HUES48 (cell line): ENCODE data around the gene B3GALT5.

Source experiments
- H3K27ac ChIP-seq: one replicate; pipeline ENCODE4 v1.7.0; 2013; ENCODE audit warnings: low read depth, low read length, inconsistent platforms
- H3K27me3 ChIP-seq: 2 replicates; pipeline ENCODE4 v1.6.1; 2013; ENCODE audit warnings: mild to moderate bottlenecking, low read length; ENCODE audit not compliant: control insufficient read depth, insufficient read depth
- H3K36me3 ChIP-seq: 2 replicates; pipeline ENCODE4 v1.6.1; 2013; ENCODE audit warnings: low read length; ENCODE audit not compliant: control insufficient read depth, insufficient read depth
- H3K4me1 ChIP-seq: 2 replicates; pipeline ENCODE4 v1.6.1; 2013; ENCODE audit warnings: mild to moderate bottlenecking, low read length; ENCODE audit not compliant: control insufficient read depth, insufficient read depth
- H3K4me3 ChIP-seq: 2 replicates; pipeline ENCODE4 v1.5.1; 2013; ENCODE audit warnings: mild to moderate bottlenecking, low read depth, low read length
- H3K9ac ChIP-seq: 2 replicates; pipeline ENCODE4 v1.6.1; 2013; ENCODE audit warnings: mild to moderate bottlenecking, low read depth, low read length, moderate library complexity
- H3K9me3 ChIP-seq: 2 replicates; pipeline ENCODE4 v1.6.1; 2013; ENCODE audit warnings: low read length; ENCODE audit not compliant: control insufficient read depth, insufficient read depth

Gene B3GALT5

GRCh38 chr21:39658066-39658465 lies 45.3 kb downstream of the B3GALT5 start:
- H3K4me1 ChIP-seq: peaks cover 4% of the 10 kb centered on the region; the same call in 1 of the 2 replicates
- H3K36me3 ChIP-seq: peaks cover 33% of the 10 kb centered on the region
- no peaks in the 10 kb centered on the region for H3K9me3 ChIP-seq
- H3K4me3 ChIP-seq: no peak overlapping the region
- no peak overlapping the region for H3K9ac ChIP-seq
- H3K27ac ChIP-seq: no peak overlapping the region
- H3K27me3 ChIP-seq: no peaks in the 10 kb centered on the region

GRCh38 chr21:39659070-39659815 lies 46.5 kb downstream of the B3GALT5 start:
- Histone ChIP-seq H3K4me1 (peaks cover 4% of the 10 kb centered on the region; the same call in 1 of the 2 replicates), H3K9ac (no peak overlapping the region), H3K9me3 (no peaks in the 10 kb centered on the region), H3K27me3 (no peaks in the 10 kb centered on the region), H3K4me3 (no peak overlapping the region), H3K27ac (no peak overlapping the region), H3K36me3 (peaks cover 41% of the 10 kb centered on the region)

GRCh38 chr21:39660191-39660980 lies 47.6 kb downstream of the B3GALT5 start:
- H3K4me3 ChIP-seq: no peak overlapping the region
- H3K27ac ChIP-seq: no peak overlapping the region
- no peaks in the 10 kb centered on the region for H3K27me3 ChIP-seq
- H3K4me1 ChIP-seq: peaks cover 4% of the 10 kb centered on the region; the same call in 1 of the 2 replicates
- peaks cover 49% of the 10 kb centered on the region for H3K36me3 ChIP-seq
- no peak overlapping the region for H3K9ac ChIP-seq
- no peaks in the 10 kb centered on the region for H3K9me3 ChIP-seq

- H3K9me3 ChIP-seq: no peaks in the 10 kb centered on the region
- peaks cover 51% of the 10 kb centered on the region for H3K36me3 ChIP-seq
- no peak overlapping the region for H3K27ac ChIP-seq
- H3K27me3 ChIP-seq: no peaks in the 10 kb centered on the region
- peaks cover 4% of the 10 kb centered on the region; the same call in 1 of the 2 replicates for H3K4me1 ChIP-seq
- no peak overlapping the region for H3K4me3 ChIP-seq
- no peak overlapping the region for H3K9ac ChIP-seq
These were observed 48.4 kb downstream of the B3GALT5 start for GRCh38 chr21:39661121-39661520.

- H3K4me1 ChIP-seq: peaks cover 4% of the 10 kb centered on the region; the same call in 1 of the 2 replicates
- H3K27me3 ChIP-seq: no peaks in the 10 kb centered on the region
- H3K27ac ChIP-seq: no peak overlapping the region
- H3K9ac ChIP-seq: no peak overlapping the region
- H3K36me3 ChIP-seq: peaks cover 51% of the 10 kb centered on the region
- no peak overlapping the region for H3K4me3 ChIP-seq
- H3K9me3 ChIP-seq: no peaks in the 10 kb centered on the region
These were observed 49.0 kb downstream of the B3GALT5 start for GRCh38 chr21:39661740-39662139.

GRCh38 chr21:39662411-39662953 lies 49.7 kb downstream of the B3GALT5 start:
- H3K9ac ChIP-seq: no peak overlapping the region
- no peaks in the 10 kb centered on the region for H3K27me3 ChIP-seq
- peaks cover 4% of the 10 kb centered on the region; the same call in 1 of the 2 replicates for H3K4me1 ChIP-seq
- no peak overlapping the region for H3K4me3 ChIP-seq
- no peak overlapping the region for H3K27ac ChIP-seq
- no peaks in the 10 kb centered on the region for H3K9me3 ChIP-seq
- peaks cover 48% of the 10 kb centered on the region for H3K36me3 ChIP-seq

GRCh38 chr21:39663066-39663465 lies 50.3 kb downstream of the B3GALT5 start:
- Histone ChIP-seq H3K9ac (no peak overlapping the region), H3K4me3 (no peak overlapping the region), H3K36me3 (peaks cover 48% of the 10 kb centered on the region), H3K4me1 (peaks cover 4% of the 10 kb centered on the region; the same call in 1 of the 2 replicates), H3K27me3 (no peaks in the 10 kb centered on the region), H3K27ac (no peak overlapping the region), H3K9me3 (no peaks in the 10 kb centered on the region)

GRCh38 chr21:39663742-39664492 lies 51.2 kb downstream of the B3GALT5 start:
- Histone ChIP-seq H3K27ac (no peak overlapping the region), H3K4me3 (no peak overlapping the region), H3K9ac (no peak overlapping the region), H3K36me3 (peaks cover 48% of the 10 kb centered on the region), H3K27me3 (no peaks in the 10 kb centered on the region), H3K9me3 (no peaks in the 10 kb centered on the region), H3K4me1 (no peaks in the 10 kb centered on the region)

- H3K9ac ChIP-seq: no peak overlapping the region
- no peaks in the 10 kb centered on the region for H3K27me3 ChIP-seq
- no peak overlapping the region for H3K27ac ChIP-seq
- peaks cover 48% of the 10 kb centered on the region for H3K36me3 ChIP-seq
- no peaks in the 10 kb centered on the region for H3K9me3 ChIP-seq
- H3K4me3 ChIP-seq: no peak overlapping the region
- no peaks in the 10 kb centered on the region for H3K4me1 ChIP-seq
These were observed 51.8 kb downstream of the B3GALT5 start for GRCh38 chr21:39664586-39664985.

GRCh38 chr21:39666026-39666425 lies 53.3 kb downstream of the B3GALT5 start:
- Histone ChIP-seq H3K9ac (no peak overlapping the region), H3K9me3 (no peaks in the 10 kb centered on the region), H3K4me1 (no peaks in the 10 kb centered on the region), H3K36me3 (peaks cover 38% of the 10 kb centered on the region), H3K27me3 (no peaks in the 10 kb centered on the region), H3K27ac (no peak overlapping the region), H3K4me3 (no peak overlapping the region)
